Keratinocyte (primary cell): Measurements from ENCODE around the gene EXOC8. TPM values are rescaled to one million over a fixed set of nuclear protein-coding genes. Genes with fewer than 3 reads are reported as not detected.

Experiments used
- DNase-seq: peaks from one replicate; pipeline ENCODE4 v3.0.0-alpha.2; 2011; ENCODE audit warnings: low read depth, missing footprints, low spot score
- FAIRE-seq: peaks from 2 replicates; lab custom pipeline; 2011; peaks lifted over from hg19 to GRCh38; lab: Jason Lieb, UNC
- H2AFZ ChIP-seq: 2 replicates; pipeline ENCODE4 v1.6.0; 2012; ENCODE audit warnings: low read length, control low read depth, inconsistent platforms; ENCODE audit not compliant: control insufficient read depth
- H3K27ac ChIP-seq: 2 replicates; pipeline ENCODE4 v1.5.1; 2011; ENCODE audit warnings: low read length; ENCODE audit not compliant: control insufficient read depth, insufficient read depth
- H3K27me3 ChIP-seq: 3 replicates; pipeline ENCODE4 v1.6.0; 2011; ENCODE audit warnings: low read length; ENCODE audit not compliant: control insufficient read depth, insufficient read depth; ENCODE audit errors: extremely low read depth
- H3K36me3 ChIP-seq, 2 experiments: 2 replicates in 1 of 2; 3 replicates in 1 of 2; pipeline ENCODE4 v1.5.1; 2011; ENCODE audit warnings: low read length in 2 of 2, mild to moderate bottlenecking in 1 of 2; ENCODE audit not compliant: control insufficient read depth in 2 of 2, insufficient read depth in 2 of 2; ENCODE audit errors: extremely low read depth in 1 of 2
- H3K4me1 ChIP-seq: 3 replicates; pipeline ENCODE4 v1.5.1; 2011; ENCODE audit warnings: low read length; ENCODE audit not compliant: control insufficient read depth, insufficient read depth; ENCODE audit errors: extremely low read depth
- H3K4me2 ChIP-seq: 3 replicates; pipeline ENCODE4 v1.6.0; 2011; ENCODE audit warnings: low read depth, low read length; ENCODE audit not compliant: control insufficient read depth, insufficient read depth; ENCODE audit errors: extremely low read depth
- H3K4me3 ChIP-seq, 3 experiments: fragments of 200-600 bp in 1 of 3; sonication (generic) in 1 of 3; 2 replicates in 2 of 3; 3 replicates in 1 of 3; pipeline ENCODE4 v1.5.1; 2011 to 2016; ENCODE audit warnings: low read length in 3 of 3, mild to moderate bottlenecking in 3 of 3, control low read depth in 2 of 3, inconsistent platforms in 1 of 3, low read depth in 1 of 3, mixed read lengths in 1 of 3, mixed run types in 1 of 3, moderate library complexity in 1 of 3; ENCODE audit not compliant: control insufficient read depth in 2 of 3, insufficient read depth in 2 of 3; ENCODE audit errors: extremely low read depth in 1 of 3
- H3K79me2 ChIP-seq: 2 replicates; pipeline ENCODE4 v1.6.0; 2012; ENCODE audit warnings: low read length; ENCODE audit not compliant: control insufficient read depth, insufficient read depth
- H3K9ac ChIP-seq: 3 replicates; pipeline ENCODE4 v1.6.0; 2011; ENCODE audit warnings: low read length; ENCODE audit not compliant: control insufficient read depth, insufficient read depth; ENCODE audit errors: extremely low read depth
- H3K9me1 ChIP-seq: 3 replicates; pipeline ENCODE4 v1.6.0; 2011; ENCODE audit warnings: low read length; ENCODE audit not compliant: control insufficient read depth, insufficient read depth; ENCODE audit errors: extremely low read depth
- H3K9me3 ChIP-seq: 2 replicates; pipeline ENCODE4 v1.5.1; 2012; ENCODE audit warnings: low read depth, low read length; ENCODE audit not compliant: control insufficient read depth
- H4K20me1 ChIP-seq: 3 replicates; pipeline ENCODE4 v1.6.0; 2011; ENCODE audit warnings: low read length; ENCODE audit not compliant: control insufficient read depth, insufficient read depth; ENCODE audit errors: extremely low read depth
- EZH2 ChIP-seq: IDR thresholded peaks from one replicate; pipeline ENCODE4 v1.6.1; 2012; ENCODE audit warnings: inconsistent platforms, mild to moderate bottlenecking, low read length, moderate library complexity
- dilution Hi-C: fragments of 300-500 bp; cut with MboI; formaldehyde crosslinking; loops from one replicate; pipeline ENCODE4 v1.7.0; 2020; ENCODE audit warnings: low sequenced_read_pairs; ENCODE audit not compliant: extremely low pct_ligation_motif_present
- polyA plus RNA-seq, 5 experiments: library from polyadenylated mRNA; depleted of rRNA in 3 of 5; stranded (reverse) in 3 of 5; stranded (forward) in 1 of 5; unstranded in 1 of 5; fragments of >200 nt; gene quantifications; 1 replicate in 1 of 5; 2 replicates in 3 of 5; 3 replicates in 1 of 5; pipeline versions ENCODE4 v1.2.1 to v1.2.3, GENCODE V29; 2011 to 2012; ENCODE audit warnings: missing spikeins in 2 of 5, low read depth in 1 of 5, low replicate concordance in 1 of 5
- TF ChIP-seq, protein P1 (sequence below), 3 experiments: IDR thresholded peaks in 1 of 3; conservative IDR thresholded peaks in 1 of 3; optimal IDR thresholded peaks in 1 of 3; 2 replicates in 2 of 3; 3 replicates in 1 of 3; pipeline versions ENCODE3 to v1.5.1; 2011; ENCODE audit warnings: low read length in 3 of 3, mild to moderate bottlenecking in 3 of 3, moderate library complexity in 2 of 3, control low read depth in 1 of 3, inconsistent platforms in 1 of 3; ENCODE audit not compliant: insufficient read depth in 2 of 3; ENCODE audit errors: extremely low read depth in 1 of 3

Gene EXOC8
- polyA plus RNA-seq, 1 donor (not counting 4 experiments of a cell fraction or from before 2014, with no cell fraction given), result 6.9 TPM

DNA sequence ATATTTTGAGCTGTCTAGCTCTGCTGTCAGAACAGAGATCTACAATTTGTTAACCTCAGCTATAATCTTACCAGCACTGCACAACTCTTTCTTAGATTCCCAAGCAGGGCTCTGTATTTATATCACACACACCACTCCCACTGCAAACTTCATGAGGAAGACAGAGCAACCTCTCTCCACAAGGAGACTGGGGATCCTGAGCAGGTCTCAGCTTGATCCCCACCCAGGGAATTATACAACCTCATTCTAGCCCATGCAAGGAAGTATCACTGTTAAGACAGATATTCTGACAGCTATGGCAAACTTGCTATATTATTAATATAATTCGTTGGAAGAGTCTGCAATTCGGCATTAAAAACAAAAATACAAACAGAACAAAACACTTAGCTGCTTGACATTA lies 44.1 kb upstream of the EXOC8 start:
- no peaks in the 10 kb centered on the region for H3K9me1 ChIP-seq
- FAIRE-seq, result peak; percentile 52
- H3K4me3 ChIP-seq, result no peak overlapping the region
- peak overlapping the region; percentile 38 for H3K4me2 ChIP-seq
- TF ChIP-seq, protein P1, sequence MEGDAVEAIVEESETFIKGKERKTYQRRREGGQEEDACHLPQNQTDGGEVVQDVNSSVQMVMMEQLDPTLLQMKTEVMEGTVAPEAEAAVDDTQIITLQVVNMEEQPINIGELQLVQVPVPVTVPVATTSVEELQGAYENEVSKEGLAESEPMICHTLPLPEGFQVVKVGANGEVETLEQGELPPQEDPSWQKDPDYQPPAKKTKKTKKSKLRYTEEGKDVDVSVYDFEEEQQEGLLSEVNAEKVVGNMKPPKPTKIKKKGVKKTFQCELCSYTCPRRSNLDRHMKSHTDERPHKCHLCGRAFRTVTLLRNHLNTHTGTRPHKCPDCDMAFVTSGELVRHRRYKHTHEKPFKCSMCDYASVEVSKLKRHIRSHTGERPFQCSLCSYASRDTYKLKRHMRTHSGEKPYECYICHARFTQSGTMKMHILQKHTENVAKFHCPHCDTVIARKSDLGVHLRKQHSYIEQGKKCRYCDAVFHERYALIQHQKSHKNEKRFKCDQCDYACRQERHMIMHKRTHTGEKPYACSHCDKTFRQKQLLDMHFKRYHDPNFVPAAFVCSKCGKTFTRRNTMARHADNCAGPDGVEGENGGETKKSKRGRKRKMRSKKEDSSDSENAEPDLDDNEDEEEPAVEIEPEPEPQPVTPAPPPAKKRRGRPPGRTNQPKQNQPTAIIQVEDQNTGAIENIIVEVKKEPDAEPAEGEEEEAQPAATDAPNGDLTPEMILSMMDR (optimal IDR thresholded peaks at IDR 0.05 in 1 of 3, IDR thresholded peaks at IDR 0.05 in 1 of 3, conservative IDR thresholded peaks at IDR 0.05 in 1 of 3; ENCODE audit: extremely low read depth in 1 of 3, insufficient read depth in 2 of 3, low read length in 3 of 3), result no peak
- TF ChIP-seq EZH2, result no peak
- DNase-seq, result no peak
- no peaks in the 10 kb centered on the region for H3K9me3 ChIP-seq
- H2AFZ ChIP-seq, result no peak overlapping the region
- peaks cover 52% of the 10 kb centered on the region for H3K79me2 ChIP-seq
- H3K27me3 ChIP-seq, result no peaks in the 10 kb centered on the region
- H3K27ac ChIP-seq, result peak overlapping the region; percentile 12
- no peaks in the 10 kb centered on the region for H4K20me1 ChIP-seq
- peaks cover 42% of the 10 kb centered on the region for H3K4me1 ChIP-seq
- dilution Hi-C loops, result no loop called here
- no peaks in the 10 kb centered on the region for H3K36me3 ChIP-seq
- no peak overlapping the region for H3K9ac ChIP-seq

DNA sequence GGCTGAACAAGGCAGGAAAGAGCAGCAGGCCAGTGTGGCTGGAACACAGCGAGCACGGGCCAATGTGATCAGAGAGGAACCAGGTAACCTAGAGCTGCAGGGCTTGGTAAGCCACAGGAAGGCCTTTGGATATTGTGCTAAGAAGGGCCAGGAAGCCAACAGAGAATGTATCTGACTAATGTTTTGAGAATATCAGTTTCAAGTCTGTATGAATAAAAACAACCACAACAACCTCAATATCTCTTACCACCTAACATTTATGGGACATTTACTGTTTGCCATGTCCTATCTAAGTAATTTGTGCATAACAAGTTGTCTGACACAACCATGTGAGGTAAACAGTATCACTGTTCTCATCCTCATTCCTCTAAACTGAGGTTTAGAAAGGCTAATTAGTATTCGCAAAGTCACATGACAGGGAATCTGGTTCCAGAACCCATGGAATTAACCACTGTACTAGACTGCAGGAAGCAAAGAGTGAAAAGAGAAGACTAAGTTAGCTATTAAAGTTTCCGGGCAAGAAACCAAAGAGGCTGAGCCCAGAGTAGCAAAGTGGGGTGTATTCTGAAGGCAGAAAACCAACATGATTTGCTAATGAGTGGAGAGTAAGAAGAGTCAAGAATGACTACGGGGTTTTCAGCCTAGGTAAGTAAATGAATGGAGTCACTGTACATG lies 39.4 kb upstream of the EXOC8 start:
- dilution Hi-C loops, result no loop called here
- H3K79me2 ChIP-seq, result peaks cover 45% of the 10 kb centered on the region
- H4K20me1 ChIP-seq, result no peaks in the 10 kb centered on the region
- no peak for TF ChIP-seq EZH2
- TF ChIP-seq, protein P1 (optimal IDR thresholded peaks at IDR 0.05 in 1 of 3, IDR thresholded peaks at IDR 0.05 in 1 of 3, conservative IDR thresholded peaks at IDR 0.05 in 1 of 3; ENCODE audit: extremely low read depth in 1 of 3, insufficient read depth in 2 of 3, low read length in 3 of 3), result no peak
- no peak overlapping the region for H3K27ac ChIP-seq
- H3K27me3 ChIP-seq, result no peaks in the 10 kb centered on the region
- H3K9me3 ChIP-seq, result no peaks in the 10 kb centered on the region
- peak; percentile 67 for FAIRE-seq
- DNase-seq, result no peak
- no peak overlapping the region for H3K9ac ChIP-seq
- no peaks in the 10 kb centered on the region for H3K9me1 ChIP-seq
- peaks cover 17% of the 10 kb centered on the region for H3K4me1 ChIP-seq
- no peak overlapping the region for H3K4me2 ChIP-seq
- H3K36me3 ChIP-seq, result no peaks in the 10 kb centered on the region
- H3K4me3 ChIP-seq, result no peak overlapping the region
- H2AFZ ChIP-seq, result no peak overlapping the region
